ENCODE results near the gene PDLIM1. TPM values are rescaled to one million over a fixed set of nuclear protein-coding genes. Genes with fewer than 3 reads are reported as not detected.

PDLIM1 gene
- total and polyA plus RNA-seq, 3 donors from 2014 or later, result 14.9 to 64.3 (median 23.5) TPM

GRCh38 chr10:95188593-95188992 is 102.2 kb downstream of the PDLIM1 start:
- no peak overlapping the region for H3K27ac ChIP-seq

GRCh38 chr10:95187617-95188016 is 103.2 kb downstream of the PDLIM1 start:
- no peak for TF ChIP-seq CTCF (IDR thresholded peaks at IDR 0.05)
- TF ChIP-seq POLR2A (IDR thresholded peaks at IDR 0.05), result no peak
- Histone ChIP-seq H3K27me3 (no peaks in the 10 kb centered on the region), H3K27ac (no peak overlapping the region), H3K36me3 (ENCODE audit: low read depth, missing control alignments) (no peaks in the 10 kb centered on the region), H3K4me1 (no peaks in the 10 kb centered on the region), H3K9me3 (no peaks in the 10 kb centered on the region), H3K4me3 (no peak overlapping the region)
- DNase-seq, result no peak
- intact Hi-C loops (cut with DNase I; ENCODE audit: low total_unique reads), result no loop called here
- WGBS, 2 donors, result 79 to 86% methylated on average over 3 of the region's 3 CpGs

More at GRCh38 chr10:95188593-95188992, 102.2 kb downstream of the PDLIM1 start:
- no peaks in the 10 kb centered on the region for H3K4me1 ChIP-seq
- TF ChIP-seq POLR2A (IDR thresholded peaks at IDR 0.05), result no peak
- no peak for TF ChIP-seq CTCF (IDR thresholded peaks at IDR 0.05)
- H3K9me3 ChIP-seq, result no peaks in the 10 kb centered on the region
- H3K27me3 ChIP-seq, result no peaks in the 10 kb centered on the region
- H3K36me3 ChIP-seq (ENCODE audit: low read depth, missing control alignments), result no peaks in the 10 kb centered on the region
- no peak overlapping the region for H3K4me3 ChIP-seq
- intact Hi-C loops (cut with DNase I; ENCODE audit: low total_unique reads), result no loop called here
- DNase-seq, result no peak

Other genes starting within 250 kb of the PDLIM1 start
- gene CYP2C8, start 221.5 kb downstream of the PDLIM1 start, total RNA-seq, result 1 to 10 TPM; 2.8 to 8.2 TPM
- 3.9 TPM for gene CYP2C8, start 221.5 kb downstream of the PDLIM1 start, polyA plus RNA-seq (ENCODE audit: insufficient read depth, low read depth, low replicate concordance)
- gene ACSM6, start 96.8 kb downstream of the PDLIM1 start, total RNA-seq, result not detected
- not detected for gene ACSM6, start 96.8 kb downstream of the PDLIM1 start, polyA plus RNA-seq (ENCODE audit: insufficient read depth, low read depth, low replicate concordance)